H1 (cell line): ENCODE data around the gene NUMB. TPM values are rescaled to one million over a fixed set of nuclear protein-coding genes. Genes with fewer than 3 reads are reported as not detected.

Experiments used
- CTCF ChIA-PET: fragments of 300-600 bp; sonication (Branson Sonifier 250); formaldehyde crosslinking; loops from one replicate; lab custom pipeline; 2021; ENCODE audit not compliant: partially characterized antibody; lab: Charles Lee
- POLR2A ChIA-PET: fragments of 300-600 bp; sonication (Branson Sonifier 250); formaldehyde crosslinking; loops from one replicate; lab custom pipeline; 2021; ENCODE audit warnings: inconsistent platforms; ENCODE audit not compliant: partially characterized antibody; lab: Charles Lee
- DNase-seq, 2 experiments: peaks; one replicate each; pipeline versions ENCODE4 v3.0.0 to v3.0.0-alpha.2; 2010 to 2022; ENCODE audit warnings: low spot score in 2 of 2, low read depth in 1 of 2, mixed read lengths in 1 of 2
- FAIRE-seq: peaks from 2 replicates; lab custom pipeline; 2011; peaks lifted over from hg19 to GRCh38; lab: Jason Lieb, UNC
- H2AFZ ChIP-seq: 2 replicates; pipeline ENCODE4 v1.8.1; 2012; ENCODE audit warnings: low read length, inconsistent platforms
- H2AK5ac ChIP-seq: 2 replicates; pipeline ENCODE4 v1.6.1; 2013; ENCODE audit warnings: low read depth, low read length
- H2BK120ac ChIP-seq: replicated peaks from 2 replicates; pipeline ENCODE3; 2013; ENCODE audit warnings: low read depth, low read length, inconsistent platforms
- H2BK12ac ChIP-seq: 2 replicates; pipeline ENCODE4 v1.6.1; 2013; ENCODE audit warnings: low read depth, low read length
- H2BK15ac ChIP-seq: 2 replicates; pipeline ENCODE4 v1.6.1; 2013; ENCODE audit warnings: low read length
- H2BK20ac ChIP-seq: 2 replicates; pipeline ENCODE4 v1.6.1; 2013; ENCODE audit warnings: low read length
- H2BK5ac ChIP-seq: 2 replicates; pipeline ENCODE4 v1.6.1; 2013; ENCODE audit warnings: low read depth, low read length
- H3K14ac ChIP-seq: 2 replicates; pipeline ENCODE4 v1.6.1; 2013; ENCODE audit warnings: inconsistent platforms; ENCODE audit not compliant: insufficient read length
- H3K18ac ChIP-seq: 2 replicates; pipeline ENCODE4 v1.6.1; 2013; ENCODE audit warnings: low read length; ENCODE audit errors: extremely low read depth
- H3K23ac ChIP-seq: 2 replicates; pipeline ENCODE4 v1.6.1; 2013; ENCODE audit warnings: inconsistent platforms; ENCODE audit not compliant: insufficient read length
- H3K23me2 ChIP-seq: 2 replicates; pipeline ENCODE4 v1.6.1; 2013; ENCODE audit warnings: low read depth, low read length
- H3K27ac ChIP-seq: 2 replicates; pipeline ENCODE4 v1.6.1; 2011; ENCODE audit warnings: low read depth, low read length, inconsistent platforms
- H3K27me3 ChIP-seq, 4 experiments: replicated peaks in 1 of 4; 1 replicate in 1 of 4; 2 replicates in 3 of 4; pipeline versions ENCODE4 v1.6.1 to v1.8.1; 2011 to 2013; ENCODE audit warnings: low read length in 3 of 4, mild to moderate bottlenecking in 3 of 4, inconsistent platforms in 2 of 4, mixed read lengths in 2 of 4, moderate library complexity in 1 of 4; ENCODE audit not compliant: control insufficient read depth in 3 of 4, insufficient read depth in 3 of 4; ENCODE audit errors: extremely low read depth in 1 of 4
- H3K36me3 ChIP-seq, 4 experiments: 2 replicates each; pipeline versions ENCODE4 v1.6.1 to v1.8.1; 2011 to 2013; ENCODE audit warnings: mild to moderate bottlenecking in 4 of 4, low read length in 3 of 4, moderate library complexity in 2 of 4, control low read depth in 1 of 4, inconsistent platforms in 1 of 4; ENCODE audit not compliant: insufficient read depth in 4 of 4, control insufficient read depth in 2 of 4
- H3K4ac ChIP-seq: replicated peaks from 2 replicates; pipeline ENCODE3; 2013; ENCODE audit warnings: low read length, low read depth, mixed read lengths, inconsistent platforms; ENCODE audit not compliant: insufficient read length
- H3K4me1 ChIP-seq, 4 experiments: replicated peaks in 1 of 4; 1 replicate in 1 of 4; 2 replicates in 3 of 4; pipeline versions ENCODE4 v1.6.1 to v1.8.1; 2011 to 2013; ENCODE audit warnings: low read length in 3 of 4, inconsistent platforms in 2 of 4, mixed read lengths in 1 of 4; ENCODE audit not compliant: insufficient read depth in 4 of 4, control insufficient read depth in 3 of 4
- H3K4me2 ChIP-seq, 2 experiments: 2 replicates each; pipeline versions ENCODE4 v1.6.1 to v1.8.1; 2011 to 2013; ENCODE audit warnings: low read depth in 2 of 2, low read length in 2 of 2, control low read depth in 1 of 2, inconsistent platforms in 1 of 2, mild to moderate bottlenecking in 1 of 2; ENCODE audit not compliant: insufficient read depth in 1 of 2
- H3K4me3 ChIP-seq, 4 experiments: fragments of 200-600, 300-600 bp in 1 of 4; sonication (generic), shearing (Covaris generic), sonication (Bioruptor Twin) in 1 of 4; 2 replicates each; pipeline versions ENCODE4 v1.5.1 to v1.8.1; 2011 to 2016; ENCODE audit warnings: low read length in 4 of 4, low read depth in 3 of 4, control low read depth in 2 of 4, inconsistent platforms in 2 of 4, mild to moderate bottlenecking in 2 of 4, mixed read lengths in 1 of 4, moderate library complexity in 1 of 4; ENCODE audit not compliant: insufficient read depth in 2 of 4; ENCODE audit errors: extremely low read depth in 1 of 4
- H3K56ac ChIP-seq: replicated peaks from 2 replicates; pipeline ENCODE3; 2013; ENCODE audit warnings: low read depth, mild to moderate bottlenecking, mixed read lengths, low read length, inconsistent platforms; ENCODE audit not compliant: insufficient read length
- H3K79me1 ChIP-seq: 2 replicates; pipeline ENCODE4 v1.6.1; 2013; ENCODE audit warnings: low read depth, low read length, control low read depth
- H3K79me2 ChIP-seq, 2 experiments: 2 replicates each; pipeline versions ENCODE4 v1.6.1 to v1.8.1; 2012 to 2013; ENCODE audit warnings: low read length in 2 of 2, mild to moderate bottlenecking in 2 of 2, inconsistent platforms in 1 of 2; ENCODE audit not compliant: insufficient read depth in 2 of 2, control insufficient read depth in 1 of 2
- H3K9ac ChIP-seq, 4 experiments: replicated peaks in 1 of 4; 1 replicate in 1 of 4; 2 replicates in 3 of 4; pipeline versions ENCODE4 v1.6.1 to v1.8.1; 2011 to 2013; ENCODE audit warnings: low read depth in 3 of 4, low read length in 3 of 4, control low read depth in 2 of 4, mild to moderate bottlenecking in 2 of 4, moderate library complexity in 2 of 4, inconsistent platforms in 1 of 4; ENCODE audit errors: extremely low read depth in 1 of 4
- H3K9me3 ChIP-seq, 2 experiments: 2 replicates each; pipeline versions ENCODE4 v1.6.1 to v1.8.1; 2012 to 2013; ENCODE audit warnings: mild to moderate bottlenecking in 2 of 2, moderate library complexity in 2 of 2, control low read depth in 1 of 2, inconsistent platforms in 1 of 2, low read depth in 1 of 2, low read length in 1 of 2, mixed read lengths in 1 of 2; ENCODE audit not compliant: insufficient read depth in 2 of 2
- H4K20me1 ChIP-seq, 2 experiments: replicated peaks in 1 of 2; 2 replicates each; pipeline versions ENCODE3 to v1.8.1; 2011 to 2013; ENCODE audit warnings: inconsistent platforms in 2 of 2, low read length in 2 of 2, mild to moderate bottlenecking in 1 of 2; ENCODE audit not compliant: insufficient read depth in 2 of 2, control insufficient read depth in 1 of 2
- H4K5ac ChIP-seq: 2 replicates; pipeline ENCODE4 v1.6.1; 2013; ENCODE audit warnings: low read length, low read depth, mixed read lengths, inconsistent platforms; ENCODE audit not compliant: insufficient read length
- H4K8ac ChIP-seq: 2 replicates; pipeline ENCODE4 v1.8.0; 2013; ENCODE audit warnings: mild to moderate bottlenecking, moderate library complexity, low read length, inconsistent platforms; ENCODE audit not compliant: insufficient read depth; ENCODE audit errors: extremely low read depth
- H4K91ac ChIP-seq: replicated peaks from 2 replicates; pipeline ENCODE3; 2013; ENCODE audit warnings: low read length, mixed read lengths, inconsistent platforms; ENCODE audit not compliant: insufficient read length
- EP300 ChIP-seq, 2 experiments: IDR thresholded peaks; 1 replicate in 1 of 2; 2 replicates in 1 of 2; pipeline ENCODE4 v1.6.1; 2011 to 2012; ENCODE audit warnings: low read depth in 2 of 2, low read length in 2 of 2, mild to moderate bottlenecking in 2 of 2, borderline replicate concordance in 1 of 2, inconsistent platforms in 1 of 2, moderate library complexity in 1 of 2
- GABPA ChIP-seq: IDR thresholded peaks from 2 replicates; pipeline ENCODE4 v1.6.1; 2011; ENCODE audit warnings: mild to moderate bottlenecking, low read length, moderate library complexity, borderline replicate concordance; ENCODE audit not compliant: insufficient read depth
- POU5F1 ChIP-seq: IDR thresholded peaks from 2 replicates; pipeline ENCODE4 v1.6.1; 2011; ENCODE audit warnings: low read depth, mild to moderate bottlenecking, low read length, moderate library complexity
- SP4 ChIP-seq: IDR thresholded peaks from 2 replicates; pipeline ENCODE4 v1.6.1; 2012; ENCODE audit warnings: low read length, inconsistent platforms
- TBP ChIP-seq: IDR thresholded peaks from 2 replicates; pipeline ENCODE4 v1.6.1; 2011; ENCODE audit warnings: low read depth, low read length, improper control_type of control experiment
- WGBS, 2 experiments: shearing (Covaris generic) in 1 of 2; methylation state at CpG; one replicate each; pipeline versions ENCODE4 v1.1.6 to v1.1.7; 2013 to 2015; ENCODE audit warnings: low lambda C conversion rate in 2 of 2, mixed read lengths in 2 of 2, inconsistent platforms in 1 of 2, low coverage in 1 of 2, missing lambda C conversion rate in 1 of 2; ENCODE audit not compliant: insufficient replicate concordance in 2 of 2, insufficient coverage in 1 of 2, insufficient read length in 1 of 2; ENCODE audit errors: extremely low coverage in 1 of 2, missing lambda C conversion rate in 1 of 2; 5-methylcytosine and 5-hydroxymethylcytosine counted together
- polyA plus RNA-seq, 7 experiments: library from polyadenylated mRNA; depleted of rRNA in 3 of 7; stranded (reverse) in 5 of 7; unstranded in 2 of 7; fragments of >200 nt in 5 of 7; fragments of 200-250 nt in 2 of 7; gene quantifications; 1 replicate in 5 of 7; 2 replicates in 1 of 7; 4 replicates in 1 of 7; pipeline versions ENCODE4 v1.2.1 to v1.2.3, GENCODE V29; 2011 to 2013; ENCODE audit warnings: missing spikeins in 2 of 7, mixed read lengths in 2 of 7
- total RNA-seq: library from RNA; stranded (reverse); fragmentation: NEBNext Ultra II Directional; extraction: Animal tissue kit (Norgen Biotek cat#: 25700); gene quantifications from 2 replicates; pipeline ENCODE4 v1.2.1, GENCODE V29; 2021
- TF ChIP-seq, protein P1 (sequence below): IDR thresholded peaks from 2 replicates; pipeline ENCODE4 v1.6.1; 2011; ENCODE audit warnings: low read length, improper control_type of control experiment

Gene NUMB
- total and polyA plus RNA-seq, 2 of the 8 experiments (the other 6 are each of a cell fraction or from before 2014, with no cell fraction given): 54.3 to 78.1 TPM

DNA sequence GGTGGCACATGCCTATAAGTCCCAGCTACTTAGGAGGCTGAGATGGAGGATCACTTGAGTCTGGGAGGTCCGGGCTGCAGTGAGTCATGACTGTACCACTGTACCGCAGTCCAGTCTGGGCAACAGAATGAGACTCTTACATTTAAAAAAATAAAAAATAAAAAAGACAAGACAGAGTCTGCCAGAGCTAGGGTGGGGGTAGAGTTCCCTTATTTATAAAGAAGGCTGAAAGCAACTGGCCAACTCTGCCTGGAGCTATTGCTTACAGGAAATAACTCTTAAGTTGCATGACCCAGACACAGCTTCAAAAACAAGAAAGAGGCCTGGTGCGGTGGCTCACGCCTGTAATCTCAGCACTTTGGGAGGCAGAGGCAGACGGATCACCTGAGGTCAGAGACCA, 31.5 kb downstream of the NUMB start:
- DNase-seq (no peak), FAIRE-seq (no peak)
- ChIA-PET POLR2A (no interaction called here), CTCF (interaction anchor here (0.6 to 1.0 kb wide), 2 partner anchors 14 to 143 kb away, joined by 3 read pairs; no protein-coding TSS in a partner anchor)
- Histone ChIP-seq H3K36me3 (no peaks in the 10 kb centered on the region), H3K4me1 (no peaks in the 10 kb centered on the region), H3K79me2 (peaks cover 0 to 50% of the 10 kb centered on the region in 2 experiments; a peak in 2 of 4 replicates), H3K23me2 (no peaks in the 10 kb centered on the region), H3K27ac (no peak overlapping the region), H4K91ac (no peak overlapping the region), H3K4me2 (no peak overlapping the region), H2BK15ac (no peak overlapping the region), H2AFZ (no peak overlapping the region), H3K18ac (no peak overlapping the region), H2BK12ac (no peak overlapping the region), H3K4ac (no peak overlapping the region), H2BK5ac (no peak overlapping the region), H3K9ac (no peak overlapping the region), H4K5ac (no peak overlapping the region), H3K27me3 (no peaks in the 10 kb centered on the region), H2BK20ac (no peak overlapping the region), H3K9me3 (no peaks in the 10 kb centered on the region), H3K79me1 (no peaks in the 10 kb centered on the region), H3K23ac (no peak overlapping the region), H2BK120ac (no peak overlapping the region), H4K8ac (no peak overlapping the region), H3K56ac (no peak overlapping the region), H2AK5ac (no peak overlapping the region), H3K4me3 (no peak overlapping the region), H4K20me1 (peaks cover 0 to 2% of the 10 kb centered on the region in 2 experiments), H3K14ac (no peak overlapping the region)
- WGBS, 2 experiments: 88% methylated on average over 5 of the region's 5 CpGs; no CpG with 5 or more reads in 1 of the 2 experiments
- TF ChIP-seq, protein P1, sequence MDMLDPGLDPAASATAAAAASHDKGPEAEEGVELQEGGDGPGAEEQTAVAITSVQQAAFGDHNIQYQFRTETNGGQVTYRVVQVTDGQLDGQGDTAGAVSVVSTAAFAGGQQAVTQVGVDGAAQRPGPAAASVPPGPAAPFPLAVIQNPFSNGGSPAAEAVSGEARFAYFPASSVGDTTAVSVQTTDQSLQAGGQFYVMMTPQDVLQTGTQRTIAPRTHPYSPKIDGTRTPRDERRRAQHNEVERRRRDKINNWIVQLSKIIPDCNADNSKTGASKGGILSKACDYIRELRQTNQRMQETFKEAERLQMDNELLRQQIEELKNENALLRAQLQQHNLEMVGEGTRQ: no peak
- TF ChIP-seq SP4 (no peak), POU5F1 (no peak), GABPA (no peak), TBP (no peak), EP300 (IDR thresholded peaks at IDR 0.05; ENCODE audit: borderline replicate concordance in 1 of 2, low read depth in 2 of 2, low read length in 2 of 2) (no peak)
